ENCODE measurements around the gene UBXN10. TPM values are rescaled to one million over a fixed set of nuclear protein-coding genes. Genes with fewer than 3 reads are reported as not detected.

UBXN10 gene
- total RNA-seq, 1 donor from 2014 or later = 0.49 TPM

DNA sequence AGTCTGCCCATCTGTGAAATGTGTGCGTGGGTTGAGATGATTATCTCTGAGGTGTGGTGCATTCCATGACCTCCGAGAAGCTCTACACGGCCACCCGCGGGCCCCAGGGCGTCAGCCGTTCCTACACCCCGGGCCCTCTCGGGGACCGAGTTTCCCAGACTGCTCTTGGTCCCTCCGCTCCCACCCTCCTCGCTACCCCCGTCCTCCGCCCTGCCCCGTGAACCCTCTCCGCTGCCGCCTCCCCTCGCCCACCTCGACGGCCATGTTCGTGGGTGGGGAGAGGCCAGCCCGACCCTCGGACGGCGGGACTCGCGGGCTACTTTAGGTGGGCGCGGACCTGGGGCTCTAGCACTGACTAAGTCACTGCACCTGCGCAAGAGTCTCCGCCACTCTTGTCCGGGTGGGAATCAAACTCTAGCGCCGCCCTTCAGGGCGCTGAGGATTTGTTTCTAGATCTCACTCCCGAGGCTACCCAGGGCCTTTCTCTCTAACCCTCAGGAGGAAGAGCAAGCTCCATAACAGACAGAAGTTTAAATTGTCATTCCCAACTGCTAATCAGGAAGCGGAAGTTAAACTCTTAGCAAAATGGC lies 57.1 kb downstream of the UBXN10 start:
- Histone ChIP-seq H3K27ac (no peak overlapping the region), H3K4me1 (no peaks in the 10 kb centered on the region), H3K4me3 (no peak overlapping the region), H3K9me3 (no peaks in the 10 kb centered on the region), H3K27me3 (no peaks in the 10 kb centered on the region), H3K36me3 (no peaks in the 10 kb centered on the region)
- TF ChIP-seq POLR2AphosphoS5 (IDR thresholded peaks at IDR 0.05; ENCODE audit: insufficient read depth in 1 of 2, low read depth in 1 of 2) (no peak), POLR2A (IDR thresholded peaks at IDR 0.05) (no peak)
- TF ChIP-seq, protein P1, sequence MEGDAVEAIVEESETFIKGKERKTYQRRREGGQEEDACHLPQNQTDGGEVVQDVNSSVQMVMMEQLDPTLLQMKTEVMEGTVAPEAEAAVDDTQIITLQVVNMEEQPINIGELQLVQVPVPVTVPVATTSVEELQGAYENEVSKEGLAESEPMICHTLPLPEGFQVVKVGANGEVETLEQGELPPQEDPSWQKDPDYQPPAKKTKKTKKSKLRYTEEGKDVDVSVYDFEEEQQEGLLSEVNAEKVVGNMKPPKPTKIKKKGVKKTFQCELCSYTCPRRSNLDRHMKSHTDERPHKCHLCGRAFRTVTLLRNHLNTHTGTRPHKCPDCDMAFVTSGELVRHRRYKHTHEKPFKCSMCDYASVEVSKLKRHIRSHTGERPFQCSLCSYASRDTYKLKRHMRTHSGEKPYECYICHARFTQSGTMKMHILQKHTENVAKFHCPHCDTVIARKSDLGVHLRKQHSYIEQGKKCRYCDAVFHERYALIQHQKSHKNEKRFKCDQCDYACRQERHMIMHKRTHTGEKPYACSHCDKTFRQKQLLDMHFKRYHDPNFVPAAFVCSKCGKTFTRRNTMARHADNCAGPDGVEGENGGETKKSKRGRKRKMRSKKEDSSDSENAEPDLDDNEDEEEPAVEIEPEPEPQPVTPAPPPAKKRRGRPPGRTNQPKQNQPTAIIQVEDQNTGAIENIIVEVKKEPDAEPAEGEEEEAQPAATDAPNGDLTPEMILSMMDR (IDR thresholded peaks at IDR 0.05) = no peak
- intact Hi-C loops (cut with DNase I) = no loop called here
- no peak for DNase-seq (ENCODE audit: extremely low spot score in 2 of 2)

Other genes with a start within 250 kb of the UBXN10 start
- gene PLA2G2A, start 206.5 kb upstream of the UBXN10 start, total RNA-seq = 515 TPM
- 2.7 TPM for gene PLA2G5, start 115.9 kb upstream of the UBXN10 start, total RNA-seq
- gene PLA2G2D, start 66.6 kb upstream of the UBXN10 start, total RNA-seq = not detected
- gene PLA2G2F, start 46.8 kb upstream of the UBXN10 start, total RNA-seq = not detected
- gene PLA2G2C, start 422 bp downstream of the UBXN10 start, total RNA-seq = not detected
- not detected for gene VWA5B1, start 104.8 kb downstream of the UBXN10 start, total RNA-seq

Measured in vagina (tissue), 2 donors.